ENCODE results near the gene B4GALT4. TPM values are rescaled to one million over a fixed set of nuclear protein-coding genes. Genes with fewer than 3 reads are reported as not detected.

The B4GALT4 gene
- total and polyA plus RNA-seq, 2 of the 4 experiments (the other 2 are of a cell fraction) = 27.0 to 30.3 TPM

GRCh38 chr3:119225121-119225520 lies 15.6 kb downstream of the B4GALT4 start:
- no peak for ATAC-seq (ENCODE audit: low read depth)
- no peak overlapping the region for H3K56ac ChIP-seq (ENCODE audit: extremely low read depth, insufficient read depth, low read length)
- H2AFZ ChIP-seq (replicated peaks; ENCODE audit: low read length, poor library complexity) = no peak overlapping the region
- TF ChIP-seq FOS (IDR thresholded peaks at IDR 0.05; ENCODE audit: low read depth, low read length) (no peak), ELK1 (IDR thresholded peaks at IDR 0.05; ENCODE audit: borderline replicate concordance, low read depth, low read length) (no peak), NFE2L2 (IDR thresholded peaks at IDR 0.05; ENCODE audit: low read depth, low read length) (no peak), POLR2A (IDR thresholded peaks at IDR 0.05; ENCODE audit: low read depth, low read length) (no peak), CEBPB (IDR thresholded peaks at IDR 0.05; ENCODE audit: low read depth, low read length) (no peak), MAFK (IDR thresholded peaks at IDR 0.05; ENCODE audit: low read depth, low read length) (no peak), CHD1 (IDR thresholded peaks at IDR 0.05; ENCODE audit: low read depth, low read length) (no peak), CTCF (conservative IDR thresholded peaks at IDR 0.05; ENCODE audit: low read depth, low read length) (no peak)
- H4K91ac ChIP-seq (ENCODE audit: insufficient read depth, low read depth, low read length) = no peak overlapping the region
- H3K4me3 ChIP-seq (ENCODE audit: insufficient read depth, low read depth, low read length) = no peak overlapping the region
- dilution Hi-C loops (cut with HindIII; ENCODE audit: low sequenced_read_pairs, unreplicated experiment) = no loop called here
- no peaks in the 10 kb centered on the region for H3K27me3 ChIP-seq (ENCODE audit: control insufficient read depth, insufficient read depth, low read length)
- H4K20me1 ChIP-seq (ENCODE audit: insufficient read depth, low read length) = no peaks in the 10 kb centered on the region
- peaks cover 13% of the 10 kb centered on the region for H3K9me1 ChIP-seq (ENCODE audit: insufficient read depth, low read length)
- H2BK120ac ChIP-seq (ENCODE audit: low read depth, low read length) = no peak overlapping the region
- H3K23ac ChIP-seq (ENCODE audit: low read depth, low read length) = no peak overlapping the region
- H3K36me3 ChIP-seq (ENCODE audit: control insufficient read depth, insufficient read depth, low read length) = peaks cover 51% of the 10 kb centered on the region
- no peak overlapping the region for H4K8ac ChIP-seq (ENCODE audit: low read depth in 2 of 2, low read length in 2 of 2)
- H3K18ac ChIP-seq (ENCODE audit: low read depth, low read length) = no peak overlapping the region
- no peak overlapping the region for H3K14ac ChIP-seq (replicated peaks; ENCODE audit: low read depth, low read length)
- H3K4me2 ChIP-seq (ENCODE audit: low read depth, low read length) = no peak overlapping the region
- H2AK9ac ChIP-seq (replicated peaks; ENCODE audit: low read depth, low read length, poor library complexity) = no peak overlapping the region
- H3K9ac ChIP-seq (ENCODE audit: low read depth, low read length) = no peak overlapping the region
- no peak overlapping the region for H2BK20ac ChIP-seq (ENCODE audit: low read depth, low read length)
- peaks cover 25 to 38% of the 10 kb centered on the region in 2 experiments for H3K79me1 ChIP-seq (ENCODE audit: low read depth in 1 of 2, low read length in 2 of 2)
- intact Hi-C loops (cut with micrococcal nuclease) = loop anchor here (5.0 kb wide), 2 partner anchors 33 to 128 kb away; no protein-coding TSS in a partner anchor
- no peak overlapping the region for H2BK5ac ChIP-seq (ENCODE audit: low read depth, low read length, poor library complexity, severe bottlenecking)
- DNase-seq = no peak
- H2AK5ac ChIP-seq (ENCODE audit: low read depth, low read length) = no peak overlapping the region
- ChIA-PET CTCF (interaction anchor here (1.2 kb wide), 1 partner anchor 256 kb away, joined by 3 read pairs; no protein-coding TSS in a partner anchor), POLR2A (ENCODE audit: unreplicated experiment) (interaction anchor here (0.6 kb wide), 1 partner anchor 8 kb away, joined by 5 read pairs; no protein-coding TSS in a partner anchor)
- WGBS, 2 experiments (ENCODE audit: extremely low coverage in 2 of 2, insufficient read length in 1 of 2) = no CpG with 5 or more reads among the region's 3 CpGs
- in situ Hi-C loops (cut with MboI; ENCODE audit: low sequenced_read_pairs) = no loop called here
- no peak overlapping the region for H3K4ac ChIP-seq (ENCODE audit: low read depth, low read length)
- H2BK15ac ChIP-seq (ENCODE audit: low read depth, low read length) = no peak overlapping the region
- H4K5ac ChIP-seq (ENCODE audit: low read depth, low read length) = no peak overlapping the region
- no peaks in the 10 kb centered on the region for H3K9me3 ChIP-seq (ENCODE audit: control insufficient read depth, insufficient read depth, low read length)
- BruUV-seq (replicated peaks) = no TSS peak
- peaks cover 13% of the 10 kb centered on the region for H3K4me1 ChIP-seq (ENCODE audit: control insufficient read depth, insufficient read depth, low read length)
- no peak overlapping the region for H3K27ac ChIP-seq (ENCODE audit: insufficient read depth, low read length)
